PFSK-1 (cell line): ENCODE results near the gene NUDCD2.

Source experiments
- FOXP2 ChIP-seq: optimal IDR thresholded peaks from 2 replicates; pipeline ENCODE3; 2011; ENCODE audit warnings: borderline replicate concordance, control low read depth, inconsistent platforms; ENCODE audit not compliant: insufficient read depth; ENCODE audit errors: extremely low read length, extremely low read depth
- POLR2AphosphoS5 ChIP-seq: IDR thresholded peaks from 2 replicates; pipeline ENCODE4 v1.6.1; 2012; ENCODE audit warnings: low read depth, mild to moderate bottlenecking, control low read depth, low read length, moderate library complexity
- SIN3A ChIP-seq: IDR thresholded peaks from 2 replicates; pipeline ENCODE4 v1.6.1; 2012; ENCODE audit warnings: mild to moderate bottlenecking, low read length, moderate library complexity, borderline replicate concordance; ENCODE audit not compliant: insufficient read depth
- TAF1 ChIP-seq: IDR thresholded peaks from 2 replicates; pipeline ENCODE4 v1.6.1; 2012; ENCODE audit warnings: low read length, control low read depth, borderline replicate concordance; ENCODE audit not compliant: insufficient read depth
- TF ChIP-seq, protein P1 (sequence below), 2 experiments: IDR thresholded peaks; 2 replicates each; pipeline versions ENCODE4 v1.6.1 to v1.8.0; 2011 to 2012; ENCODE audit warnings: low read depth in 2 of 2, low read length in 2 of 2, control low read depth in 1 of 2, inconsistent platforms in 1 of 2, mild to moderate bottlenecking in 1 of 2, moderate library complexity in 1 of 2; ENCODE audit not compliant: insufficient read depth in 1 of 2

NUDCD2 gene

DNA sequence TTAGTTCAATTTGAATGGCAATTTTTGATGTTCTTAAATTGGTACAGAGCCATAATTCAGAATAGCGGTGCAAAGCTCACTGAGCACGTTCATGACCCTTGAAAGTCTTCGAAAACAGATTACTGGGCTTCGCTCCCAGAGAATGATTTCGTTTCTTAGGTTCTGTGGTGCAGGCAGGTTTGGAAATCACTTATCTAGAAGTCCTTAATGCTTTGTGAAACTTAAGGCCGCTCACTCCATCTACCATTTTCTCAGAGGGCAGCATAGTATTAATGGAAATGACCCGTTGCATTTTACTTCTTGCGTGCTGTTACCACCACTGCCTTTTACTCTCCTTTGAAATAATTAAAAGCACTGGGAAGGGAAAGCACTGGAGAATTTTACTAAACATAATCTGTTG, 42.6 kb upstream of the NUDCD2 start:
- TF ChIP-seq POLR2AphosphoS5 (no peak), FOXP2 (no peak), SIN3A (no peak), TAF1 (no peak)
- TF ChIP-seq, protein P1, sequence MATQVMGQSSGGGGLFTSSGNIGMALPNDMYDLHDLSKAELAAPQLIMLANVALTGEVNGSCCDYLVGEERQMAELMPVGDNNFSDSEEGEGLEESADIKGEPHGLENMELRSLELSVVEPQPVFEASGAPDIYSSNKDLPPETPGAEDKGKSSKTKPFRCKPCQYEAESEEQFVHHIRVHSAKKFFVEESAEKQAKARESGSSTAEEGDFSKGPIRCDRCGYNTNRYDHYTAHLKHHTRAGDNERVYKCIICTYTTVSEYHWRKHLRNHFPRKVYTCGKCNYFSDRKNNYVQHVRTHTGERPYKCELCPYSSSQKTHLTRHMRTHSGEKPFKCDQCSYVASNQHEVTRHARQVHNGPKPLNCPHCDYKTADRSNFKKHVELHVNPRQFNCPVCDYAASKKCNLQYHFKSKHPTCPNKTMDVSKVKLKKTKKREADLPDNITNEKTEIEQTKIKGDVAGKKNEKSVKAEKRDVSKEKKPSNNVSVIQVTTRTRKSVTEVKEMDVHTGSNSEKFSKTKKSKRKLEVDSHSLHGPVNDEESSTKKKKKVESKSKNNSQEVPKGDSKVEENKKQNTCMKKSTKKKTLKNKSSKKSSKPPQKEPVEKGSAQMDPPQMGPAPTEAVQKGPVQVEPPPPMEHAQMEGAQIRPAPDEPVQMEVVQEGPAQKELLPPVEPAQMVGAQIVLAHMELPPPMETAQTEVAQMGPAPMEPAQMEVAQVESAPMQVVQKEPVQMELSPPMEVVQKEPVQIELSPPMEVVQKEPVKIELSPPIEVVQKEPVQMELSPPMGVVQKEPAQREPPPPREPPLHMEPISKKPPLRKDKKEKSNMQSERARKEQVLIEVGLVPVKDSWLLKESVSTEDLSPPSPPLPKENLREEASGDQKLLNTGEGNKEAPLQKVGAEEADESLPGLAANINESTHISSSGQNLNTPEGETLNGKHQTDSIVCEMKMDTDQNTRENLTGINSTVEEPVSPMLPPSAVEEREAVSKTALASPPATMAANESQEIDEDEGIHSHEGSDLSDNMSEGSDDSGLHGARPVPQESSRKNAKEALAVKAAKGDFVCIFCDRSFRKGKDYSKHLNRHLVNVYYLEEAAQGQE (IDR thresholded peaks at IDR 0.05; ENCODE audit: insufficient read depth in 1 of 2, low read depth in 2 of 2, low read length in 2 of 2), result no peak

DNA sequence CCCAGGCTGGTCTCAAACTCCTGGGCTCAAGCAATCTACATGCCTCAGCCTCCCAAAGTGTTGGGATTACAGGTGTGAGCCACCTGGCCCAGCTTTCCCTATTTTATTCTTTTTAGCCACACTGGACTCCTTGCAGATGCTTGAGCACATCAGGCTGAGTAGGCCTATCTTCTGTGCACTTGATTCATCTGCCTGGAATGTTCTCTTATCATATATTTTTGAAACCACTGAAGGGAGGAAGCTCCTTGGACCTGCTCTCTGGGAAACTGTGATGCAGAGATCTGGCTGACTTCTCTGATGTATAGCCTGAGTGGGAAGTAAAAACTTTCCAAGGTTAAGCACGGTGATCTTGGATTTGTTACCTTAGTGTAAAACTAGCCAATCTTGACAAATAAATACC, 39.0 kb upstream of the NUDCD2 start:
- TF ChIP-seq POLR2AphosphoS5 (no peak), SIN3A (no peak), FOXP2 (no peak), TAF1 (no peak)
- TF ChIP-seq, protein P1 (IDR thresholded peaks at IDR 0.05; ENCODE audit: insufficient read depth in 1 of 2, low read depth in 2 of 2, low read length in 2 of 2), result no peak

DNA sequence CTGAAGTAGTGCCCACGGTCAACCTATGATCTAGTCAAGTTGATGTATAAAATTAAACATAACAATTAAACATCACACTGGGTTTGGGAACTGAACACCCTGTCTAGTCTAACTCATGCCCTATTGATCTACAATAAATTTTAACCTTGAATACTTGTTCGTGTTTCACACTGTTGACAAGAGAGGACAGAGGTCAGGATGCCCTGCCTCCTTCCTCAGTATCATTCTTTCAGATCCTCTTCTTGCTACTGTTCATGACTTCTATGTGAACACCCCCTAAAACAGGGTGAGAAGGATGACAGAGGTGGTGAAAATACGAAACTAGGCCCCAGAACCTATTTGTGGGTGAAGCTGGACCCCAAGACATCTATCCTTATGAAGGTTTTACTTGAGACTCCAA, 37.4 kb upstream of the NUDCD2 start:
- TF ChIP-seq FOXP2, result no peak
- TF ChIP-seq TAF1, result no peak
- no peak for TF ChIP-seq SIN3A
- TF ChIP-seq, protein P1 (IDR thresholded peaks at IDR 0.05; ENCODE audit: insufficient read depth in 1 of 2, low read depth in 2 of 2, low read length in 2 of 2), result no peak
- TF ChIP-seq POLR2AphosphoS5, result no peak

DNA sequence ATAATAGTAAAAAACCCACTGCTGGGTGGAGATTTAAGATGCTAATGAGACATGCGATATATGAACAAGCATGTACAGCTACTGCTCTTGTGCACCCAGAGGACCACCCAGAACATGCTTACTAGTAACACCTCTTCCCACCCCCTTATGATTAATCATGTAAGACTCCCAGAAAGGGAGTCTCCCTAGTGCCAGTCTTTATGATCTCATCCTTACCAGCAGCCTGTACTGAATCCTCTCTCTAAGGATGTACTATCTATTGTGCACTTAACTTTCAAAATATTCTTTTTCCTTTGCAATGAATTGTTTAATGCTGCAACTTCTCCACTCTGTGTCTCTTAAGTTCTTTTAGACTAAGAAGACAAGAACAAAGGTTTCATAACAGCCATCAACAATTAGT, 36.4 kb upstream of the NUDCD2 start:
- TF ChIP-seq, protein P1 (IDR thresholded peaks at IDR 0.05; ENCODE audit: insufficient read depth in 1 of 2, low read depth in 2 of 2, low read length in 2 of 2), result no peak
- TF ChIP-seq TAF1 (no peak), SIN3A (no peak), POLR2AphosphoS5 (no peak), FOXP2 (no peak)

DNA sequence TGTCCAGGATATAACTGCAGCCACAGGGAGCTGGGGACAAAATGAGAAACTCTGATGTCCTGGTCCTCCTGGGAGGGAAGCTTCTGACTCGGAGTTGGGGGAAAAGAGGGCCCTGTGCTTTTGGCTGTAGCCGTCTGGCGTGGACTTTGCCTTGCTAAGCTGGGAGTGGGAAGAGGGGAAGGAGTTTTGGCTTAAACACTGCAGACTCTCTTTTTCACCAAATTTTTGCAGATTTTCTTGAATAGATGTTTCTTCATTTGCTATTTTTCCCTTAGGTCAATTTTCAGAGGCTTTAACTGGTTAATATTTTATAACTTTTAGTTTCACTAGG, 29.8 kb upstream of the NUDCD2 start:
- TF ChIP-seq, protein P1 (IDR thresholded peaks at IDR 0.05; ENCODE audit: insufficient read depth in 1 of 2, low read depth in 2 of 2, low read length in 2 of 2), result no peak
- TF ChIP-seq SIN3A (no peak), TAF1 (no peak), POLR2AphosphoS5 (no peak), FOXP2 (no peak)
